ENCODE data around the gene ZNF487. TPM values are rescaled to one million over a fixed set of nuclear protein-coding genes. Genes with fewer than 3 reads are reported as not detected.
A peak's percentile ranks its signal among the peaks of the same experiment; 100 is the strongest.

ZNF487 gene
- total and polyA plus RNA-seq, 2 of the 13 experiments (the other 11 are each of a cell fraction or from before 2014, with no cell fraction given) = 7.4 to 8.8 TPM

GRCh38 chr10:43396061-43396927, 40.6 kb upstream of the ZNF487 start (continued):
- TF ChIP-seq ZNF281 (CRISPR knock-in tag; IDR thresholded peaks at IDR 0.05; ENCODE audit: borderline replicate concordance) (peak; percentile 87), ARID3A (IDR thresholded peaks at IDR 0.05; ENCODE audit: low read depth, low read length) (no peak), GLI4 (CRISPR knock-in tag; IDR thresholded peaks at IDR 0.05; ENCODE audit: borderline replicate concordance) (peak; percentile 81; the same call in 1 of the 2 replicates), ZBTB42 (CRISPR knock-in tag; IDR thresholded peaks at IDR 0.05) (peak; percentile 52; the same call in 1 of the 2 replicates), ZNF468 (CRISPR knock-in tag; IDR thresholded peaks at IDR 0.05) (0 out of 2 replicates have a peak, but pooled peaks have one; percentile 77), SP5 (CRISPR knock-in tag; IDR thresholded peaks at IDR 0.05; ENCODE audit: borderline replicate concordance, low read depth) (0 out of 2 replicates have a peak, but pooled peaks have one; percentile 47), ZNF609 (CRISPR knock-in tag; IDR thresholded peaks at IDR 0.05; ENCODE audit: borderline replicate concordance) (0 out of 2 replicates have a peak, but pooled peaks have one; percentile 17), SP1 (IDR thresholded peaks at IDR 0.05) (no peak), SP1 (CRISPR knock-in tag; IDR thresholded peaks at IDR 0.05) (no peak), ZNF652 (CRISPR knock-in tag; IDR thresholded peaks at IDR 0.05; ENCODE audit: borderline replicate concordance, low read depth) (no peak), THAP8 (CRISPR knock-in tag; IDR thresholded peaks at IDR 0.05; ENCODE audit: borderline replicate concordance) (no peak), POLR2AphosphoS2 (IDR thresholded peaks at IDR 0.05; ENCODE audit: low read depth, low read length) (no peak), ZNF629 (CRISPR knock-in tag; conservative IDR thresholded peaks at IDR 0.05) (peak; percentile 3; the same call in 1 of the 2 replicates), THAP11 (CRISPR knock-in tag; IDR thresholded peaks at IDR 0.05) (no peak), GTF2F1 (IDR thresholded peaks at IDR 0.05; ENCODE audit: low read length) (no peak), SRSF9 (IDR thresholded peaks at IDR 0.05; ENCODE audit: borderline replicate concordance, insufficient read depth, low read depth, low read length, poor library complexity, severe bottlenecking) (no peak), U2AF1 (optimal IDR thresholded peaks at IDR 0.05; ENCODE audit: low read depth, low read length) (no peak), ISL2 (CRISPR knock-in tag; IDR thresholded peaks at IDR 0.05) (peak; percentile 64), ZNF124 (CRISPR knock-in tag; IDR thresholded peaks at IDR 0.05) (peak; percentile 37; the same call in 1 of the 2 replicates)

Measured in HepG2 (cell line).